ENCODE data around the gene TTC29.

DNA sequence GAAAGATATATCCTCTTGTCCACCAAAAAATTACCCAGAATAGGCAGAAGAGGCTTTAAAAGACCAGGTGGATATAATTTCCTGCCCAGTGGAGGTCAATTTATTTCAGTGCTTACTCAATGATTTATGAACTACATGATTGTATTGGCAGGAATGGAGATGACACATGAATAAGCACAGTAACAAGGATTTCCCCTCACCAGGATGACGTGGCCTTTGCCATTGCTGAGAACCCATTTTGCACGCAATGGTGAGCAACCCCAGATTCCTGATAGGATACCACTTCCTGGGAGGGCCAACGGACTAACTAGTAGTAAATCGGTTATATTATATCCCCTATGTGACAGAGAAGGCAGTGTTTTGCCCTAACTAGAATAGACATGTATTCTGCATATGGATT is 11.6 kb upstream of the TTC29 start:
- TF ChIP-seq, protein P1, sequence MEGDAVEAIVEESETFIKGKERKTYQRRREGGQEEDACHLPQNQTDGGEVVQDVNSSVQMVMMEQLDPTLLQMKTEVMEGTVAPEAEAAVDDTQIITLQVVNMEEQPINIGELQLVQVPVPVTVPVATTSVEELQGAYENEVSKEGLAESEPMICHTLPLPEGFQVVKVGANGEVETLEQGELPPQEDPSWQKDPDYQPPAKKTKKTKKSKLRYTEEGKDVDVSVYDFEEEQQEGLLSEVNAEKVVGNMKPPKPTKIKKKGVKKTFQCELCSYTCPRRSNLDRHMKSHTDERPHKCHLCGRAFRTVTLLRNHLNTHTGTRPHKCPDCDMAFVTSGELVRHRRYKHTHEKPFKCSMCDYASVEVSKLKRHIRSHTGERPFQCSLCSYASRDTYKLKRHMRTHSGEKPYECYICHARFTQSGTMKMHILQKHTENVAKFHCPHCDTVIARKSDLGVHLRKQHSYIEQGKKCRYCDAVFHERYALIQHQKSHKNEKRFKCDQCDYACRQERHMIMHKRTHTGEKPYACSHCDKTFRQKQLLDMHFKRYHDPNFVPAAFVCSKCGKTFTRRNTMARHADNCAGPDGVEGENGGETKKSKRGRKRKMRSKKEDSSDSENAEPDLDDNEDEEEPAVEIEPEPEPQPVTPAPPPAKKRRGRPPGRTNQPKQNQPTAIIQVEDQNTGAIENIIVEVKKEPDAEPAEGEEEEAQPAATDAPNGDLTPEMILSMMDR (IDR thresholded peaks at IDR 0.05; ENCODE audit: insufficient read depth, low read length, poor library complexity, severe bottlenecking): no peak
- no peak for TF ChIP-seq EZH2phosphoT487 (conservative IDR thresholded peaks at IDR 0.05; ENCODE audit: low read length)
